NCI-H748 treated with DMSO at 0.1 percent for 48 hours (cell line): ENCODE results near the gene PIGU.
A peak's percentile ranks its signal among the peaks of the same experiment; 100 is the strongest.
"Not testable (repeated sequence)": the region's sequence is repeated elsewhere in the genome, so short reads cannot be mapped to it uniquely, and the experiment has no call there.

Source experiments
- DNase-seq: peaks from one replicate; lab custom pipeline; 2025; lab: John Stamatoyannopoulos, UW

Gene PIGU

GRCh38 chr20:34661811-34662210, 15.1 kb downstream of the PIGU start:
- DNase-seq: not testable (repeated sequence)

GRCh38 chr20:34658654-34659053, 18.2 kb downstream of the PIGU start:
- DNase-seq: not testable (repeated sequence)

- DNase-seq: no peak
Observed at GRCh38 chr20:34654207-34654744, 22.6 kb downstream of the PIGU start.

- DNase-seq: no peak
Observed at GRCh38 chr20:34651200-34651599, 25.7 kb downstream of the PIGU start.

GRCh38 chr20:34647737-34648136, 29.2 kb downstream of the PIGU start:
- no peak for DNase-seq

GRCh38 chr20:34644951-34645350, 31.9 kb downstream of the PIGU start:
- DNase-seq: no peak

- DNase-seq: no peak
Observed at GRCh38 chr20:34644345-34644744, 32.5 kb downstream of the PIGU start.

GRCh38 chr20:34643928-34644327, 33.0 kb downstream of the PIGU start:
- no peak for DNase-seq

- DNase-seq: no peak
Observed at GRCh38 chr20:34642009-34642408, 34.9 kb downstream of the PIGU start.

GRCh38 chr20:34639755-34640222, 37.1 kb downstream of the PIGU start:
- peak; percentile 80 for DNase-seq

GRCh38 chr20:34638532-34638931, 38.4 kb downstream of the PIGU start:
- no peak for DNase-seq

- no peak for DNase-seq
Observed at GRCh38 chr20:34638039-34638292, 38.9 kb downstream of the PIGU start.

- no peak for DNase-seq
Observed at GRCh38 chr20:34637245-34638038, 39.5 kb downstream of the PIGU start.

GRCh38 chr20:34636648-34637047, 40.2 kb downstream of the PIGU start:
- DNase-seq: no peak

GRCh38 chr20:34634392-34634791, 42.5 kb downstream of the PIGU start:
- DNase-seq: no peak

- DNase-seq: no peak
Observed at GRCh38 chr20:34632870-34633452, 43.9 kb downstream of the PIGU start.

- no peak for DNase-seq
Observed at GRCh38 chr20:34629904-34630303, 47.0 kb downstream of the PIGU start.

GRCh38 chr20:34629342-34629741, 47.5 kb downstream of the PIGU start:
- DNase-seq: no peak

- DNase-seq: no peak
Observed at GRCh38 chr20:34628026-34628425, 48.9 kb downstream of the PIGU start.

GRCh38 chr20:34627458-34627857, 49.4 kb downstream of the PIGU start:
- DNase-seq: no peak

- DNase-seq: no peak
Observed at GRCh38 chr20:34626992-34627391, 49.9 kb downstream of the PIGU start.

- DNase-seq: peak; percentile 10
Observed at GRCh38 chr20:34624629-34625028, 52.3 kb downstream of the PIGU start.

- DNase-seq: no peak
Observed at GRCh38 chr20:34622821-34623451, 54.0 kb downstream of the PIGU start.
